Measurements from ENCODE around the gene ZC3HAV1L. TPM values are rescaled to one million over a fixed set of nuclear protein-coding genes. Genes with fewer than 3 reads are reported as not detected.

Gene ZC3HAV1L
- total RNA-seq, 1 experiment from 2014 or later: 27.3 TPM

GRCh38 chr7:139018910-139019309 lies 16.9 kb downstream of the ZC3HAV1L start:
- ATAC-seq: no peak
- ChIA-PET CTCF (interaction anchor here (0.8 kb wide), 1 partner anchor 56 kb away, joined by 4 read pairs; no protein-coding TSS in a partner anchor), POLR2A (no interaction called here)
- no TSS peak for BruUV-seq (replicated peaks)
- no peaks in the 10 kb centered on the region for H3K27me3 ChIP-seq (ENCODE audit: control insufficient read depth, insufficient read depth, low read length)
- H3K4me1 ChIP-seq (ENCODE audit: control insufficient read depth, insufficient read depth, low read length): no peaks in the 10 kb centered on the region
- intact Hi-C loops (cut with micrococcal nuclease; ENCODE audit: unreplicated experiment) (loop anchor here (5.0 to 10.0 kb wide), 2 partner anchors 108 to 134 kb away; no protein-coding TSS in a partner anchor), in situ Hi-C loops (cut with HindIII; ENCODE audit: low pct_unique_long_range_greater_than_20kb, low sequenced_read_pairs) (no loop called here)
- H3K27ac ChIP-seq (ENCODE audit: low read length): no peak overlapping the region
- H3K4me3 ChIP-seq (ENCODE audit: low read depth in 2 of 2, low read length in 2 of 2): no peak overlapping the region
- no peak for DNase-seq (ENCODE audit: low read depth, low spot score)
- no peaks in the 10 kb centered on the region for H3K9me3 ChIP-seq (ENCODE audit: control insufficient read depth, insufficient read depth, low read depth, low read length)
- TF ChIP-seq POLR2AphosphoS5 (IDR thresholded peaks at IDR 0.05; ENCODE audit: low read depth, low read length): no peak
- no peak for TF ChIP-seq SIN3A (IDR thresholded peaks at IDR 0.05; ENCODE audit: borderline replicate concordance, insufficient read depth, low read depth, low read length)
- TF ChIP-seq TCF7L2 (IDR thresholded peaks at IDR 0.05; ENCODE audit: low read depth, low read length): no peak
- no peak for TF ChIP-seq CTCF (IDR thresholded peaks at IDR 0.05)
- TF ChIP-seq REST (IDR thresholded peaks at IDR 0.05; ENCODE audit: insufficient read depth in 1 of 2, low read depth in 2 of 2, low read length in 1 of 2): no peak
- H3K36me3 ChIP-seq (ENCODE audit: control insufficient read depth, insufficient read depth, low read length): peaks cover 14% of the 10 kb centered on the region

DNA sequence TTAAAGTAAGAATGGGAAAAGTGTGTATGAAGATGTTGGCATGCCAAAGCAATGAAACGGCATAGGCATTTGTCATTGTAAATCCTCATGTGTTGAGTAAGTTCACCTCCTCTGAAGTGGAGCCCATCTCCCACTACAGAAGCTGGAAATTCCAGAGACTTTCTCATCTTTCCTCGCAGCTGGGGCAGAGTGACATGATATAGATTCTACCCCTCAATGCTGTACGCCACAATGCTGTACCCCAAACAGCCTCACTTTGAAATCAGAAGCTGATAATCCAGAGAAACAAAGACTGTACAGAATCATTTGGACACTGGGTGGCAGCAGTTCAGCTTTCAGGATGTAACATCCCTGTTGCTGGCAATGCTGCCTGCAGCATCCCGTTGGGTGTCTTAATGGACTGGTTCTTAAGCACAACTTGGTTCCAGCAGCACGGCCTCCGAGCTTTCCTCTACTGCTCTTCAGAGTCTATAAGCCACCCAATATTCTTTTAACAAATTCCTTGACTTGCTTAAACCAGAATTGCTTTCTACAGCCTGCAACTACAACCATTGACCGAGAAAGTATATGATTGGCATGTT lies 18.8 kb downstream of the ZC3HAV1L start:
- CTCF ChIA-PET: interaction anchor here (0.6 to 1.5 kb wide), 8 partner anchors 8 to 219 kb away, joined by 3 to 6 read pairs (median 4); partner anchors contain the start of genes ATP6V0A4 and TMEM213

More for the DNA sequence above, 18.8 kb downstream of the ZC3HAV1L start:
- peak; percentile 97 for ATAC-seq
- intact Hi-C loops (cut with micrococcal nuclease; ENCODE audit: unreplicated experiment) (loop anchor here (5.0 to 10.0 kb wide), 2 partner anchors 110 to 132 kb away; no protein-coding TSS in a partner anchor), in situ Hi-C loops (cut with HindIII; ENCODE audit: low pct_unique_long_range_greater_than_20kb, low sequenced_read_pairs) (no loop called here)
- TF ChIP-seq CTCF (IDR thresholded peaks at IDR 0.05): peak; percentile 88
- TF ChIP-seq SIN3A (IDR thresholded peaks at IDR 0.05; ENCODE audit: borderline replicate concordance, insufficient read depth, low read depth, low read length): no peak
- H3K27ac ChIP-seq (ENCODE audit: low read length): no peak overlapping the region
- H3K9me3 ChIP-seq (ENCODE audit: control insufficient read depth, insufficient read depth, low read depth, low read length): no peaks in the 10 kb centered on the region
- H3K36me3 ChIP-seq (ENCODE audit: control insufficient read depth, insufficient read depth, low read length): peaks cover 10% of the 10 kb centered on the region; the same call in 1 of the 2 replicates
- no peaks in the 10 kb centered on the region for H3K4me1 ChIP-seq (ENCODE audit: control insufficient read depth, insufficient read depth, low read length)
- no TSS peak for BruUV-seq (replicated peaks)
- H3K27me3 ChIP-seq (ENCODE audit: control insufficient read depth, insufficient read depth, low read length): no peaks in the 10 kb centered on the region
- POLR2A ChIA-PET: interaction anchor here (0.7 kb wide), 2 partner anchors 17 to 68 kb away, joined by 4 to 11 read pairs; no protein-coding TSS in a partner anchor
- DNase-seq (ENCODE audit: low read depth, low spot score): peak; percentile 66
- no peak overlapping the region for H3K4me3 ChIP-seq (ENCODE audit: low read depth in 2 of 2, low read length in 2 of 2)
